Panc1 (cell line): ENCODE measurements around the gene PAMR1. TPM values are rescaled to one million over a fixed set of nuclear protein-coding genes. Genes with fewer than 3 reads are reported as not detected.

Experiments
- ATAC-seq: fragments of 200-7000 bp; cut with Tn5 transposase; 2 replicates; pipeline ENCODE4 v1.9.1; 2020; ENCODE audit warnings: mild to moderate bottlenecking, moderate library complexity
- BruUV-seq: library from RNA; stranded (reverse); fragments of 400-500 nt; replicated peaks from 2 replicates; lab custom pipeline; 2021; lab: Mats Ljungman, UMichigan
- CTCF ChIA-PET: fragments of 300-600 bp; sonication (Branson Sonifier 250); formaldehyde crosslinking; loops from one replicate; lab custom pipeline; 2022; ENCODE audit warnings: antibody characterized with exemption; lab: Charles Lee
- POLR2A ChIA-PET: fragments of 300-600 bp; sonication (Branson Sonifier 250); formaldehyde crosslinking; loops from one replicate; lab custom pipeline; 2022; ENCODE audit warnings: antibody characterized with exemption; lab: Charles Lee
- DNase-seq: peaks from one replicate; pipeline ENCODE4 v3.0.0-alpha.2; 2010; ENCODE audit warnings: low read depth, low spot score
- H3K27ac ChIP-seq: 2 replicates; pipeline ENCODE4 v1.5.1; 2011; ENCODE audit warnings: mild to moderate bottlenecking, low read length, inconsistent platforms
- H3K27me3 ChIP-seq: fragments of 200-500 bp; sonication (Bioruptor generic); 2 replicates; pipeline ENCODE4 v1.6.0; 2014; ENCODE audit warnings: low read length, inconsistent platforms; ENCODE audit not compliant: control insufficient read depth, insufficient read depth
- H3K36me3 ChIP-seq: fragments of 200-500 bp; sonication (Bioruptor generic); 2 replicates; pipeline ENCODE4 v1.5.1; 2014; ENCODE audit warnings: inconsistent platforms, mild to moderate bottlenecking, low read length, moderate library complexity; ENCODE audit not compliant: control insufficient read depth, insufficient read depth
- H3K4me1 ChIP-seq: 2 replicates; pipeline ENCODE4 v1.5.1; 2011; ENCODE audit warnings: inconsistent platforms, mild to moderate bottlenecking, low read length, moderate library complexity; ENCODE audit not compliant: control insufficient read depth, insufficient read depth
- H3K4me3 ChIP-seq, 2 experiments: 2 replicates each; pipeline ENCODE4 v1.5.1; 2011 to 2012; ENCODE audit warnings: low read depth in 2 of 2, low read length in 2 of 2, mild to moderate bottlenecking in 2 of 2, inconsistent platforms in 1 of 2, moderate library complexity in 1 of 2
- H3K9me3 ChIP-seq: fragments of 200-500 bp; sonication (Bioruptor generic); 2 replicates; pipeline ENCODE4 v1.5.1; 2014; ENCODE audit warnings: low read depth, mild to moderate bottlenecking, inconsistent platforms, low read length, moderate library complexity; ENCODE audit not compliant: control insufficient read depth, insufficient read depth
- CTCF ChIP-seq: fragments of 450-650 bp; IDR thresholded peaks from 2 replicates; pipeline ENCODE4 v1.5.1; 2017; ENCODE audit warnings: mild to moderate bottlenecking
- POLR2AphosphoS5 ChIP-seq: IDR thresholded peaks from 2 replicates; pipeline ENCODE4 v1.6.1; 2012; ENCODE audit warnings: mild to moderate bottlenecking, low read depth, low read length, moderate library complexity
- REST ChIP-seq, 2 experiments: IDR thresholded peaks; 2 replicates each; pipeline ENCODE4 v1.6.1; 2011 to 2012; ENCODE audit warnings: low read depth in 2 of 2, control low read depth in 1 of 2, low read length in 1 of 2, mild to moderate bottlenecking in 1 of 2, moderate library complexity in 1 of 2; ENCODE audit not compliant: insufficient read depth in 1 of 2
- SIN3A ChIP-seq: IDR thresholded peaks from 2 replicates; pipeline ENCODE4 v1.6.1; 2012; ENCODE audit warnings: low read depth, mild to moderate bottlenecking, low read length, moderate library complexity, borderline replicate concordance; ENCODE audit not compliant: insufficient read depth
- TCF7L2 ChIP-seq: IDR thresholded peaks from 2 replicates; pipeline ENCODE4 v1.6.1; 2011; ENCODE audit warnings: mild to moderate bottlenecking, low read depth, low read length, inconsistent platforms
- in situ Hi-C: cut with HindIII; loops from 2 replicates; pipeline ENCODE4 v1.10.0; 2016; ENCODE audit warnings: low sequenced_read_pairs, low pct_unique_long_range_greater_than_20kb
- intact Hi-C: fragments of 100-400 bp; cut with micrococcal nuclease; formaldehyde crosslinking; loops from one replicate; pipeline ENCODE4 v1.10.0; 2022; ENCODE audit not compliant: unreplicated experiment
- total RNA-seq: library from RNA; stranded (reverse); gene quantifications from one replicate; pipeline ENCODE4 v1.2.1, GENCODE V29; 2021; ENCODE audit not compliant: unreplicated experiment

Gene PAMR1
- total RNA-seq, 1 experiment from 2014 or later: 0.13 TPM

DNA sequence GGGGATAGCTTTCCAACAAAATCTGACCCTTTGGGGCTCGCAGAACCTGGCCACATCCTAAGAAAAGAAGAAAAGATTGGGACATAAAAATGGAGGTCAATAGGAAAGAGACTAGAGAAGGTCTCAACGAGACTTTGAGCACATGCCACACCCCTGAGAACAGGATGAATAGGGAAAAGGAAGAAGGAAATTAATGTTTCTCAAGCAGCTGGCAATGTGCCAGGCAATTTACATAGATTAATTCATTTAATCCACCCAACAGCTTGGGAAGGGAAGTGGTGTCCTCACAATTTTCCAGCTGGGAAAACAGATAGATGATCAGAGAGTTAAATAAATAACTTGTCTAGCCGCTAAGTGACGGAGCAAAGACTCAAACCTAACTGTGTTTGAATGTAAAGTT, 50.7 kb downstream of the PAMR1 start:
- no peaks in the 10 kb centered on the region for H3K9me3 ChIP-seq
- peaks cover 20% of the 10 kb centered on the region for H3K27me3 ChIP-seq
- no peaks in the 10 kb centered on the region for H3K36me3 ChIP-seq
- TF ChIP-seq REST (IDR thresholded peaks at IDR 0.05; ENCODE audit: insufficient read depth in 1 of 2, low read depth in 2 of 2, low read length in 1 of 2) (no peak), SIN3A (no peak), TCF7L2 (no peak)
- no TSS peak for BruUV-seq
- ATAC-seq (no peak), DNase-seq (no peak)
- no peak overlapping the region for H3K27ac ChIP-seq
- in situ Hi-C loops: no loop called here
- H3K4me3 ChIP-seq: no peak overlapping the region
- CTCF ChIA-PET: no interaction called here
- no peaks in the 10 kb centered on the region for H3K4me1 ChIP-seq
- intact Hi-C loops: no loop called here
- POLR2A ChIA-PET: no interaction called here

DNA sequence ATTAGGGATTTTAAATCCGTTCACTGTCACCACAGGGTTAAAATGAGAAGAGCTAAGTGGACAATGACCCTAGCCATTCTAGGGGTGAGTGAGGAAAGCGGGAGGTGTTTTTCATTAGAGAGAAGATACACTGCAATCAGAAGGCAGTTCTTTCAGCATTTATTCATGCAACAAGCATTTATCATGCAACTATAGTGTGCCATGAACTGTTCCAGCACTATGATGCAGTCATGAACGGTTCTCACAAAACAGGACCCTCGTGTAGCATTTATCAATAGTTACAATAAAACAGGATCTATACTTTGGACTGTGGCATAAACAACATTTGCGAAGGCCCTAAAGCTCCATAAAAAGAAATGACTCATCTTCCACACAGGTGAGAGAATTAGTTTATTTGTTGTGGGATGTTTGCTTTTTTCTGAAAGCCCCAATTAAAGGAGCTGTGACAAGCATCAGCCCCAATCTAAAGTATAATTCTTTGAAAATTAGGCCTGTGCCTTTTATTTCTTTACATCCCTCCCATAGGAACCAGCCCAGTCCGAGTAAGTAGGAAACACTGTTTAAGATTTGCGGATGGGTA, 51.5 kb downstream of the PAMR1 start:
- TF ChIP-seq TCF7L2: no peak
- TF ChIP-seq SIN3A: no peak

DNA sequence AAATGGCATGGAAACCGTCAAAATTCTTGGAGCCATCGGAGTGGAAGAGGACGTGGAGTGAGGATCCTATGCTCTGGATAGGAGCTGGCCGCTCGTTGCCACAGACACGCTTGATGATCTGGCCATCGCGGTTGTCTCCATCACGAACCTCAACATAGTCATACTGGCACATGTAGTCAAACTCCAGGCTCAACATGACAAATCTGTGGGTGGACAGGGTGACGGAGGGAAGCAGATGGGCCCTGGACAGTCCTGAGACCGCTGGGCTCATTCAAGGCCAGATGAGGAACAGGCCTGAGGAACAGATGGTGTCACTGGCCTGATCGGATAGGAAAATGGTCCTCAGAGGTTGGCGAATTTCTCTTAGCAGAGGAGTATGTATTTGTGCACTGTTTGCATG, 54.8 kb downstream of the PAMR1 start:
- H3K4me3 ChIP-seq: no peak overlapping the region
- intact Hi-C loops (no loop called here), in situ Hi-C loops (no loop called here)
- ATAC-seq (no peak), DNase-seq (no peak)
- H3K27me3 ChIP-seq: peaks cover 32% of the 10 kb centered on the region
- ChIA-PET POLR2A (no interaction called here), CTCF (no interaction called here)
- no peaks in the 10 kb centered on the region for H3K4me1 ChIP-seq
- H3K36me3 ChIP-seq: no peaks in the 10 kb centered on the region
- no peaks in the 10 kb centered on the region for H3K9me3 ChIP-seq
- no TSS peak for BruUV-seq
- no peak for TF ChIP-seq REST (IDR thresholded peaks at IDR 0.05; ENCODE audit: insufficient read depth in 1 of 2, low read depth in 2 of 2, low read length in 1 of 2)
- TF ChIP-seq POLR2AphosphoS5: no peak
- TF ChIP-seq SIN3A: no peak
- no peak for TF ChIP-seq CTCF
- TF ChIP-seq TCF7L2: no peak
- no peak overlapping the region for H3K27ac ChIP-seq

More for the DNA sequence above, 51.5 kb downstream of the PAMR1 start:
- DNase-seq: no peak
- no peak overlapping the region for H3K4me3 ChIP-seq
- no peak for ATAC-seq
- no peaks in the 10 kb centered on the region for H3K36me3 ChIP-seq
- no peak overlapping the region for H3K27ac ChIP-seq
- H3K27me3 ChIP-seq: peaks cover 22% of the 10 kb centered on the region
- intact Hi-C loops: no loop called here
- H3K9me3 ChIP-seq: no peaks in the 10 kb centered on the region
- BruUV-seq: no TSS peak
- ChIA-PET CTCF (no interaction called here), POLR2A (no interaction called here)
- in situ Hi-C loops: no loop called here
- no peaks in the 10 kb centered on the region for H3K4me1 ChIP-seq
